A549 (cell line): Measurements from ENCODE around the gene RNASE3.
"Not testable (repeated sequence)": the region's sequence is repeated elsewhere in the genome, so short reads cannot be mapped to it uniquely, and the experiment has no call there.

Source experiments
- CHD2 ChIP-seq: fragments of 150-350 bp; IDR thresholded peaks from 2 replicates; pipeline ENCODE4 v1.6.1; 2014; ENCODE audit warnings: low read length; ENCODE audit not compliant: partially characterized antibody
- CTCF ChIP-seq: fragments of >200 bp; sonication (Bioruptor Twin); formaldehyde crosslinking; IDR thresholded peaks from 3 replicates; pipeline ENCODE4 v1.5.1; 2016
- MAZ ChIP-seq: fragments of 150-350 bp; IDR thresholded peaks from 2 replicates; pipeline ENCODE4 v1.6.1; 2014; ENCODE audit warnings: antibody characterized with exemption, low read depth, low read length, borderline replicate concordance
- MYC ChIP-seq: IDR thresholded peaks from 2 replicates; pipeline ENCODE4 v1.6.1; 2012; ENCODE audit warnings: mild to moderate bottlenecking, inconsistent platforms, low read length, improper control_type of control experiment, borderline replicate concordance
- NFE2L2 ChIP-seq: fragments of 150-350 bp; conservative IDR thresholded peaks from 2 replicates; pipeline ENCODE4 v1.6.1; 2014; ENCODE audit warnings: low read length
- POLR2A ChIP-seq: IDR thresholded peaks from 2 replicates; pipeline ENCODE4 v1.6.1; 2012; ENCODE audit warnings: mild to moderate bottlenecking, low read length
- POLR2AphosphoS2 ChIP-seq: conservative IDR thresholded peaks from 2 replicates; pipeline ENCODE4 v1.6.1; 2012; ENCODE audit warnings: low read length, improper control_type of control experiment, inconsistent platforms
- RAD21 ChIP-seq, 2 experiments: fragments of >200 bp in 1 of 2; sonication (Bioruptor Twin) in 1 of 2; formaldehyde crosslinking in 1 of 2; IDR thresholded peaks in 1 of 2; conservative IDR thresholded peaks in 1 of 2; 2 replicates in 1 of 2; 3 replicates in 1 of 2; pipeline ENCODE4 v1.6.1; 2012 to 2018; ENCODE audit warnings: inconsistent platforms in 1 of 2
- TF ChIP-seq, protein P1 (sequence below): IDR thresholded peaks from 2 replicates; pipeline ENCODE4 v1.6.1; 2012

DNA sequence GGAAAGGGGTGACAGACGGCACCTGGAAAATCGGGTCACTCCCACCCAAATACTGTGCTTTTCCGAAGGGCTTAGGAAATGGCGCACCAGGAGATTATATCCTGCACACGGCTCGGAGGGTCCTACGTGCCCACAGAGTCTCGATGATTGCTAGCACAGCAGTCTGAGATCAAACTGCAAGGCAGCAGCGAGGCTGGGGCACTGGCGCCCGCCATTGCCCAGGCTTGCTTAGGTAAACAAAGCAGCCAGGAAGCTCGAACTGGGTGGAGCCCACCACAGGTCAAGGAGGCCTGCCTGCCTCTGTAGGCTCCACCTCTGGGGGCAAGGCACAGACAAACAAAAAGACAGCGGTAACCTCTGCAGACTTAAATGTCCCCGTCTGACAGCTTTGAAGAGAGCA lies 19.6 kb downstream of the RNASE3 start:
- TF ChIP-seq CTCF; MYC; NFE2L2; POLR2A; CHD2; POLR2AphosphoS2; MAZ; RAD21 (conservative IDR thresholded peaks at IDR 0.05 in 1 of 2, IDR thresholded peaks at IDR 0.05 in 1 of 2): not testable (repeated sequence)
- TF ChIP-seq, protein P1, sequence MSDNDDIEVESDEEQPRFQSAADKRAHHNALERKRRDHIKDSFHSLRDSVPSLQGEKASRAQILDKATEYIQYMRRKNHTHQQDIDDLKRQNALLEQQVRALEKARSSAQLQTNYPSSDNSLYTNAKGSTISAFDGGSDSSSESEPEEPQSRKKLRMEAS: not testable (repeated sequence)
